Fibroblast of lung (primary cell): ENCODE measurements around the gene GPRC5C. TPM values are rescaled to one million over a fixed set of nuclear protein-coding genes. Genes with fewer than 3 reads are reported as not detected.

Experiments
- DNase-seq, 2 donors: peaks; one replicate each; pipeline versions ENCODE4 v3.0.0 to v3.0.0-alpha.2; 2010; ENCODE audit warnings: low read depth in 2 of 2
- H2AFZ ChIP-seq: 2 replicates; pipeline ENCODE4 v1.5.1; 2012; ENCODE audit warnings: low read length, control low read depth, inconsistent platforms
- H3K27ac ChIP-seq: 2 replicates; pipeline ENCODE4 v1.5.1; 2011; ENCODE audit warnings: low read length, control low read depth; ENCODE audit not compliant: insufficient read depth
- H3K27me3 ChIP-seq: 2 replicates; pipeline ENCODE4 v1.5.1; 2011; ENCODE audit warnings: mild to moderate bottlenecking, low read length; ENCODE audit not compliant: control insufficient read depth, insufficient read depth
- H3K36me3 ChIP-seq: 2 replicates; pipeline ENCODE4 v1.5.1; 2011; ENCODE audit warnings: low read length; ENCODE audit not compliant: control insufficient read depth, insufficient read depth
- H3K4me1 ChIP-seq: 2 replicates; pipeline ENCODE4 v1.5.1; 2011; ENCODE audit warnings: low read length; ENCODE audit not compliant: control insufficient read depth, insufficient read depth; ENCODE audit errors: extremely low read depth
- H3K4me2 ChIP-seq: 2 replicates; pipeline ENCODE4 v1.5.1; 2011; ENCODE audit warnings: low read length, control low read depth; ENCODE audit not compliant: insufficient read depth; ENCODE audit errors: extremely low read depth
- H3K4me3 ChIP-seq, 4 experiments: fragments of 200-600 bp in 1 of 4; sonication (generic) in 1 of 4; replicated peaks in 1 of 4; 2 replicates each; pipeline ENCODE4 v1.5.1; 2011 to 2016; ENCODE audit warnings: low read length in 4 of 4, low read depth in 3 of 4, mild to moderate bottlenecking in 3 of 4, control low read depth in 2 of 4, inconsistent platforms in 1 of 4, mixed read lengths in 1 of 4; ENCODE audit not compliant: insufficient read depth in 1 of 4; ENCODE audit errors: control extremely low read depth in 1 of 4
- H3K79me2 ChIP-seq: 2 replicates; pipeline ENCODE4 v1.5.1; 2012; ENCODE audit warnings: mild to moderate bottlenecking, low read length, inconsistent platforms; ENCODE audit not compliant: control insufficient read depth, insufficient read depth
- H3K9ac ChIP-seq: 2 replicates; pipeline ENCODE4 v1.5.1; 2011; ENCODE audit warnings: mild to moderate bottlenecking, low read length, control low read depth; ENCODE audit not compliant: insufficient read depth
- H3K9me3 ChIP-seq: 2 replicates; pipeline ENCODE4 v1.5.1; 2012; ENCODE audit warnings: low read depth, low read length; ENCODE audit not compliant: control insufficient read depth, insufficient read depth
- H4K20me1 ChIP-seq: 2 replicates; pipeline ENCODE4 v1.5.1; 2011; ENCODE audit warnings: low read length; ENCODE audit not compliant: control insufficient read depth, insufficient read depth; ENCODE audit errors: extremely low read depth
- EZH2 ChIP-seq: IDR thresholded peaks from 2 replicates; pipeline ENCODE4 v1.5.1; 2012; ENCODE audit warnings: low read length, control low read depth, mild to moderate bottlenecking; ENCODE audit errors: missing control alignments
- polyA plus RNA-seq, 2 donors: library from polyadenylated mRNA; depleted of rRNA in 1 of 2; stranded (reverse) in 1 of 2; unstranded in 1 of 2; fragments of >200 nt; gene quantifications; 2 replicates each; pipeline ENCODE4 v1.2.1, GENCODE V29; 2011 to 2012; ENCODE audit warnings: missing spikeins in 1 of 2
- total RNA-seq: library from RNA; depleted of rRNA; stranded (reverse); fragments of >200 nt; gene quantifications from 2 replicates; pipeline ENCODE4 v1.2.1, GENCODE V29; 2014
- TF ChIP-seq, protein P1 (sequence below), 2 donors: IDR thresholded peaks in 1 of 2; conservative IDR thresholded peaks in 1 of 2; 1 replicate in 1 of 2; 2 replicates in 1 of 2; pipeline ENCODE4 v1.5.1; 2011 to 2012; ENCODE audit warnings: low read length in 2 of 2, control low read depth in 1 of 2, inconsistent platforms in 1 of 2, low read depth in 1 of 2, mild to moderate bottlenecking in 1 of 2

The GPRC5C gene
- total and polyA plus RNA-seq, 2 donors (not counting 1 experiment from before 2014, with no cell fraction given) = 0.11 to 1.5 TPM

DNA sequence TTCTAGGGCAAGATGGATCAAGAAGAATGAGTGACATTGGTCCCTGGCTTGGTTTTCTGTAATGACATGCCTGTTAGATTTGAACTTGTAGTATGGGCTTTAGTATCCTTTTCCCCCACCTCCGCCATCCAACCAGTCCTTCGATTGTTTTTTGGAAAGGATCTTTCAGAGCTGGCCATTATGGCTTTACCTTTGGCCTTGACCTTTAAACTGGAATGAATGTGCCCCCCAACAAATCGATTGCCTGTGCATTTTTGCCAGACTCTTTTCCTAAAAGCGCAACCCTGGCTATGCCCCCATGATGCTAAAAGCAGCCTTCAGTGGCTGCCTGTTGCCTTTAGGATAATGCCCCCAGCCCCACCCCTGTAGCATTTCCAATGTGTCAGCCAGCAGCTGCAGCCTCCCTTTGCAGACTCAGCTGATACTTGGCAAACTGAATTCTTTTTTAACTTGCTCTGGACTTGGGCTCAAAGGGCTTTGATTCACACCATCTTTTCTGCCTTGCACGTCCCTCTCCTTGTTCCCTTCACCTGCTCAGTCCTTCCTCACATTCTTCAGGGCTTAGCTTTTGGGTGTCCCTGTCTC lies 4.0 kb downstream of the GPRC5C start:
- no peak for TF ChIP-seq EZH2
- TF ChIP-seq, protein P1, sequence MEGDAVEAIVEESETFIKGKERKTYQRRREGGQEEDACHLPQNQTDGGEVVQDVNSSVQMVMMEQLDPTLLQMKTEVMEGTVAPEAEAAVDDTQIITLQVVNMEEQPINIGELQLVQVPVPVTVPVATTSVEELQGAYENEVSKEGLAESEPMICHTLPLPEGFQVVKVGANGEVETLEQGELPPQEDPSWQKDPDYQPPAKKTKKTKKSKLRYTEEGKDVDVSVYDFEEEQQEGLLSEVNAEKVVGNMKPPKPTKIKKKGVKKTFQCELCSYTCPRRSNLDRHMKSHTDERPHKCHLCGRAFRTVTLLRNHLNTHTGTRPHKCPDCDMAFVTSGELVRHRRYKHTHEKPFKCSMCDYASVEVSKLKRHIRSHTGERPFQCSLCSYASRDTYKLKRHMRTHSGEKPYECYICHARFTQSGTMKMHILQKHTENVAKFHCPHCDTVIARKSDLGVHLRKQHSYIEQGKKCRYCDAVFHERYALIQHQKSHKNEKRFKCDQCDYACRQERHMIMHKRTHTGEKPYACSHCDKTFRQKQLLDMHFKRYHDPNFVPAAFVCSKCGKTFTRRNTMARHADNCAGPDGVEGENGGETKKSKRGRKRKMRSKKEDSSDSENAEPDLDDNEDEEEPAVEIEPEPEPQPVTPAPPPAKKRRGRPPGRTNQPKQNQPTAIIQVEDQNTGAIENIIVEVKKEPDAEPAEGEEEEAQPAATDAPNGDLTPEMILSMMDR (conservative IDR thresholded peaks at IDR 0.05 in 1 of 2, IDR thresholded peaks at IDR 0.05 in 1 of 2; ENCODE audit: low read depth in 1 of 2, low read length in 2 of 2) = no peak
- H3K4me3 ChIP-seq = no peak overlapping the region

DNA sequence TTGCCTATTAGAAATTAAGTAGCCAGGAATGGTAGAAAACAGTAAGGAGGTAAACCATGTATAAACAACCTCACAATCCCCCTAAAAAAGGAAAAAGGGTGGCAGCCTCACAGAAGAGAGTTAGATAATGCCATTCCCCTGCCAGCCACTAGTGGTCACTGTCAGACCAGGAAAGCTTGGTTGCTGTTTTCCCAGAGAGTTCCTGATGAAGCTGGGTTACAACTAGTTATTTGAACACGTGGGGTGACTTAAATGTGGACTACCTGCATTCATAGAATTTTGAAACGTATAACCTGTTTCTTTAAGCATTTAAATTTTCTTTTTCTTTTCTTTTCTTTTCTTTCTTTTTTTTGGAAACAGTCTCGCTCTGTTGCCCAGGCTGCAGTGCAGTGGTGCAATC lies 5.8 kb downstream of the GPRC5C start:
- Histone ChIP-seq H3K9me3 (no peaks in the 10 kb centered on the region), H3K4me1 (no peaks in the 10 kb centered on the region), H3K79me2 (no peaks in the 10 kb centered on the region), H3K27me3 (no peaks in the 10 kb centered on the region), H2AFZ (no peak overlapping the region), H3K9ac (no peak overlapping the region), H3K27ac (no peak overlapping the region), H3K4me3 (no peak overlapping the region), H3K36me3 (no peaks in the 10 kb centered on the region), H3K4me2 (no peak overlapping the region), H4K20me1 (no peaks in the 10 kb centered on the region)
- TF ChIP-seq, protein P1 (conservative IDR thresholded peaks at IDR 0.05 in 1 of 2, IDR thresholded peaks at IDR 0.05 in 1 of 2; ENCODE audit: low read depth in 1 of 2, low read length in 2 of 2) = peak in 1 of 2 donors; percentile 81
- TF ChIP-seq EZH2 = no peak
- no peak for DNase-seq

More for the DNA sequence above, 4.0 kb downstream of the GPRC5C start:
- no peak overlapping the region for H3K9ac ChIP-seq
- no peaks in the 10 kb centered on the region for H3K4me1 ChIP-seq
- peaks cover 8% of the 10 kb centered on the region for H3K27me3 ChIP-seq
- no peak overlapping the region for H3K4me2 ChIP-seq
- no peak for DNase-seq
- no peak overlapping the region for H3K27ac ChIP-seq
- no peaks in the 10 kb centered on the region for H3K79me2 ChIP-seq
- H4K20me1 ChIP-seq = no peaks in the 10 kb centered on the region
- no peak overlapping the region for H2AFZ ChIP-seq
- H3K9me3 ChIP-seq = no peaks in the 10 kb centered on the region
- no peaks in the 10 kb centered on the region for H3K36me3 ChIP-seq

DNA sequence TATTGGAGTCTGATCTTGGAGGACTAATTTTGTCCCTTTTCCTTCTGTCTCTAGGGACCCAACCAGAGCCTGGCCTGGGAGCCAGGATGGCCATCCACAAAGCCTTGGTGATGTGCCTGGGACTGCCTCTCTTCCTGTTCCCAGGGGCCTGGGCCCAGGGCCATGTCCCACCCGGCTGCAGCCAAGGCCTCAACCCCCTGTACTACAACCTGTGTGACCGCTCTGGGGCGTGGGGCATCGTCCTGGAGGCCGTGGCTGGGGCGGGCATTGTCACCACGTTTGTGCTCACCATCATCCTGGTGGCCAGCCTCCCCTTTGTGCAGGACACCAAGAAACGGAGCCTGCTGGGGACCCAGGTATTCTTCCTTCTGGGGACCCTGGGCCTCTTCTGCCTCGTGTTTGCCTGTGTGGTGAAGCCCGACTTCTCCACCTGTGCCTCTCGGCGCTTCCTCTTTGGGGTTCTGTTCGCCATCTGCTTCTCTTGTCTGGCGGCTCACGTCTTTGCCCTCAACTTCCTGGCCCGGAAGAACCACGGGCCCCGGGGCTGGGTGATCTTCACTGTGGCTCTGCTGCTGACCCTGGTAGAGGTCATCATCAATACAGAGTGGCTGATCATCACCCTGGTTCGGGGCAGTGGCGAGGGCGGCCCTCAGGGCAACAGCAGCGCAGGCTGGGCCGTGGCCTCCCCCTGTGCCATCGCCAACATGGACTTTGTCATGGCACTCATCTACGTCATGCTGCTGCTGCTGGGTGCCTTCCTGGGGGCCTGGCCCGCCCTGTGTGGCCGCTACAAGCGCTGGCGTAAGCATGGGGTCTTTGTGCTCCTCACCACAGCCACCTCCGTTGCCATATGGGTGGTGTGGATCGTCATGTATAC lies 8.0 kb downstream of the GPRC5C start:
- TF ChIP-seq, protein P1 (conservative IDR thresholded peaks at IDR 0.05 in 1 of 2, IDR thresholded peaks at IDR 0.05 in 1 of 2; ENCODE audit: low read depth in 1 of 2, low read length in 2 of 2) = no peak
- TF ChIP-seq EZH2 = no peak

More for the DNA sequence above, 8.0 kb downstream of the GPRC5C start:
- Histone ChIP-seq H3K4me2 (no peak overlapping the region), H2AFZ (no peak overlapping the region), H3K9me3 (no peaks in the 10 kb centered on the region), H3K27ac (no peak overlapping the region), H3K4me3 (no peak overlapping the region), H3K36me3 (no peaks in the 10 kb centered on the region), H3K4me1 (no peaks in the 10 kb centered on the region), H3K79me2 (no peaks in the 10 kb centered on the region), H3K27me3 (no peaks in the 10 kb centered on the region), H3K9ac (no peak overlapping the region), H4K20me1 (no peaks in the 10 kb centered on the region)
- DNase-seq = no peak
